ENCODE results near the gene TRIM69.
A peak's percentile ranks its signal among the peaks of the same experiment; 100 is the strongest.
"Not testable (repeated sequence)": the region's sequence is repeated elsewhere in the genome, so short reads cannot be mapped to it uniquely, and the experiment has no call there.

TRIM69 gene

DNA sequence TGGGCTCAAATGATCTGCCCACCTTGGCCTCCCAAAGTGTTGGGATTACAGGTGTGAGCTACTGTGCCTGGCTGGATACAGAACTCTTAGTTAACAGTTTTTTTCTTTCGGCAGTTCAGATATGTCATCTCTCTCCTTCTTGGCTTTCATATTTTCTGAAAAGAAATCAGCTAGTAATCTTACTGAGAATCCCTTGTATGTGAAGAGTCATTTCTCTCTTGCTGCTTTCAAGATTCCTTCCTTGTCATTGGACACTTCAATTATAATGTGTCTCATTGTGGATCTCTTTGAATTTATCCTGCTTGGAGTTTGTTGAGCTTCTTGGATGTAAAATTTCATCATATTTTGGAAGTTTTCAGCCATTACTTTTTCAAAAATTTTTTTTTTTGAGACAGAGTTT is 17.0 kb downstream of the TRIM69 start:
- DNase-seq: no peak

DNA sequence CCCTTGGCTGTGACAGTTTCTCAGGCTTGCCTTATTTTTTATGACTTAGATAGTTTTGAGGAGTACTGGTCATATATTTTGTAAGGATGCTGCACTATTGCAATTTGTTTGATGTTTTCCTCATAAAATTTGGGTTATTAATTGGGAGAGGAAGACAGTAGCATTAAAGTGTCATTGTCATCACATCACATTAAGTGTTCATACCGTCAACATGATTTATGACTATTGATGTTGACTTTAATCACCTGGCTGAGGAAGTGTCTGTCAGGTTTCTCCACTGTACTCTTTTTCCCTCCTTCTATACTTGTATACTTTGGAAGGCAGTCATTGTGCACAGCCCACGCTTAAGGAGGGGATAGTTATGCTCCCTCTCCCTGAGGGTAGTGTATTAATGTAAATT is 26.9 kb downstream of the TRIM69 start:
- DNase-seq: no peak

DNA sequence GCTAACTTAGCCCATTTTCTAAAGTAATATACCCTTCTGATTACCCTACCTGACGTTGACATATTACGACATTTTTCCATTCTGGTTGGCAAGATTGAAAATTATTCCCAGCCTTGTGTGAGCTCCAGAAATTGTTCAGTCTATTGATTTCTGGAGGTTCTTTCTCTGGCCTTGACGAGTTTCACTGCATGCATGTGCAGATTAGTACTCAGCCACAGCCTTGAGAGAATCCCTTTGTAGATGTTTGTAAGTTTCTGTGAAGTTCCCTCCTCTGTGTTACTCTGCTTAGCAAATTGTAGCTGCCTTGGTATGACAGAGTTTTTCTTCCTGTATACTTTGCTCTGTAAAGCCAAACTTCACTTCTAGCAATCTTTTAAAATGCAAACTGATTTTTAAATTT is 27.5 kb downstream of the TRIM69 start:
- no peak for DNase-seq

DNA sequence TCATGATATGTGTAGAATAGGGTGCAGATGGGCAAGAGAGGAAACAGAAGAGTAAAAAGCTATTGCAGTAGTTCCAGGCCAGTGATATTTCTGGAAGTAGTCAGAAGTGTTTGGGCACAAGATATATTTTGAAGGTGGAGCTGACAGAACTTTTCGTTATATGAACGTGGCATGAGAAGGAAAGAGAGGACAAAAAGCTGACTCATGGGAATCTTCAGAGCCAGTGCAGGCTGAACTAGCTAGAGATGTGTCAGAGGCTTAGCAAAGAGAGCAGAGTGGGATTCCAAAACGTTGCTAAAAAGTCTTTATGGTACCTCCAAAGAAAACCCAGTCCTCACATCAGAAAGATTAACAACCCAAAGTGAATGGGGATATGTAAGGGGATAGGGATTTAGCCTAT is 28.7 kb downstream of the TRIM69 start:
- no peak for DNase-seq

DNA sequence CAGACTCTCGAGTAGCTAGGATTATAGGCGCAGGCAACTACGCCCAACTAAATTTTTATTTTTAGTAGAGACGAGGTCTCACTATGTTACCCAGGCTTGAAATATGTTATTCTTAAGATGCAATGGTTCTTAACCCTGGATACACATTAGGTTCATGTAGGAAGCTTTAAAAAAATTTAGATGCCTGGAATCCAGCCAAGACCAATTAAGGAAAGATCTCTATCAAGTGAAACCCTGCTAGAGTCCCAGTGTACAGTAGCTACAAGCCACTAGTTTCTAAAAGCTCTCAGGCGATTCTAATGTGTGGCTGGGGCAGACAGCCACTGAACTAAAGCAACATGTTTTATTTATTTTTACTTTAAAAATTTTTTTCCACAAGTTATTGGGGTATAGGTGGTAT is 33.2 kb downstream of the TRIM69 start:
- no peak for DNase-seq

DNA sequence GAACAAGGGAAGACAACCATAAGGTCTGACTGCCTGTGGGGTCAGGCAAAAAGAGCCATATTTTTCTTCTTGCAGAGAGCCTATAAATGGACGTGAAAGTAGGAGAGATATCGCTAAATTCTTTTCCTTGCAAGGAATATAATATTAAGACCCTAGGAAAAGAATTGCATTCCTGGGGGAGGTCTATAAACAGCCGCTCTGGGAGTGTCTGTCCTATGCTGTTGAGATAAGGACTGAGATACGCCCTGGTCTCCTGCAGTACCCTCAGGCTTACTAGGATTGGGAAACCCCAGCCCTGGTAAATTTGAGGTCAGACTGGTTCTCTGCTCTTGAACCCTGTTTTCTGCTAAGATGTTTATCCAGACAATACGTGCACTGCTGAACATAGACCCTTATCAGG is 34.4 kb downstream of the TRIM69 start:
- not testable (repeated sequence) for DNase-seq

DNA sequence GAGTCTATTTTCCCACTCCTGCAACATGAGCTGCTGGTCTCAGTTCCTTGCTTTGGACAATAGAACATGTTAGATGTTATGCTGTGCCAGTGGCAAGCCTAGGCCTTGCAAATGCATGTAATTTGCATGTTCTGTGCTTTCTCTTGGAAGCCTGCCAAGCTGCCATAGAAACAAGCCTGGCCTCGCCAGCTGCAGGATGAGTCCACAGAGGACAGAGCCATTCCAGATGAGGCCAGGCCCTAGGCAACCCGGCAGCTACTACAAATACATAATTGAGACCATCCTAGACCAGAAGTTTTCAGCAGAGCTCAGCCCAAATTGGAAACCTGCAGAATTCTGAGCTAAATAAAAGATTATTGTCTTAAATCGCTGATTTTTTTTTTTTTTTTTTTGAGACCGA is 39.6 kb downstream of the TRIM69 start:
- peak; percentile 72 for DNase-seq

DNA sequence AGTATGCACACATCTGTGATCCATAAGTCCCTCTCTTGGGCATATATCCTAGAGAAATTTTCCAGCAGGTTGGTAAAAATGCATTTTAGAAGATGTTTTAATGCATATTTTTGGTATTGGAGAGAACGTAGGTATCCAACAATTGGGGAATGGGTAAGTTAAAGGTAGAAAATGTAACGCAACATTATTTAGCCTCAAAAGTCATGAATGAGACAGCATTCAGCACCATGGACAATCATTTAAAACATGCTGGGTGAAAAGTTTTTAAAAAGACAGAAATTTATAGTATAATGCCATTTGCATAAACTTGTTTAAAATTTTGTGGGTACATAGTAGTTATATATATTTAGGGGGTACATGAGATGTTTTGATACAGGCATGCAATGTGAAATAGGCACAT is 43.4 kb downstream of the TRIM69 start:
- no peak for DNase-seq

DNA sequence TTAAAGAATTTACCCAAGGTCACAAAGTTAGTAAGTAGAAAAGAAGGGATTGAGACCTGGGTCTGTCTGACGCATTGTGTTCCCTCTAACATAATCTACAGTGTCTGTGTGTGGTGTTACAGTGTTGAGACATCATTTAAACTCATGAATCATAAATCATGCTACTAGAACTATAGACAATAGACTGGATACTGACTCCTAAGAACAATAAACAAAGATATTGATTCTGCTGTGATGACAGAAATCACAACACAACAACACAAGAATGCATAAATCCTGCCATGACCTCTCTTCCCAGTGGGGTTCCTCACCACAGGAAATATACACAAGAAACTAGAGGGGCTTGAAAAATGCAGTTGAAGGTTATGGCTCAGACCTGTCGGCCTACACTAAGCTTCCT is 44.3 kb downstream of the TRIM69 start:
- DNase-seq: no peak

DNA sequence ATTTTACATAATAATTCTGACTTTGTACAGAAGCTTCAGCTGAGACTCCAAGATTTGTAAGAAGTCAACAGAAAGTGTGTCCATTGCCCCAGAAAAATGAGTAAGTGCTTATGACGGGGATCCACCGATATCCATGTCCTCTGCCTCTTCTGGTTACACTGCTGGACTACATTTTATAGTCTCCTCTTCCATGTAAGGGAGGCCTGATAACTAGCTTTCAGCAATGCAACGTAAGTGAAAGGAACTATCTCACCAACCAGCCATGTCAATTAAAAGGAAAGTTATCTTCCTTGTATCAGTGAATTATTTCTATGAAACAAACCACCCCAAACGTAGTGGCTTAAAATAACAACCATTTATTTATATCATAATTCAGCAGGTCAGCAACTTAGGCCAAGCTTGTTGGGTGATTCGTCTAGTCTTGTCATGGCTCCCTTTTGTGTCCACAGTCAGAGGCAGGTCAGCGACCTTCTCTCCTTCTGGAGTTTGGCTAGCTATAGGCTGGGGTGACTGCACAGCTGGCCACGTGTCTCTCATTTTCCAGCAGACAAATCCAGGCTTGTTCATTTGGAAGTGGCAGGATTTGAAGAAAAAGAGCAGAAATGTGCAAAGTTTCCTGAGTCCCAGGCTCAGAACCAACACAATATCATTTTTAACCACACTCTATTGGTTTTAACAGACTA is 44.9 kb downstream of the TRIM69 start:
- no peak for DNase-seq

DNA sequence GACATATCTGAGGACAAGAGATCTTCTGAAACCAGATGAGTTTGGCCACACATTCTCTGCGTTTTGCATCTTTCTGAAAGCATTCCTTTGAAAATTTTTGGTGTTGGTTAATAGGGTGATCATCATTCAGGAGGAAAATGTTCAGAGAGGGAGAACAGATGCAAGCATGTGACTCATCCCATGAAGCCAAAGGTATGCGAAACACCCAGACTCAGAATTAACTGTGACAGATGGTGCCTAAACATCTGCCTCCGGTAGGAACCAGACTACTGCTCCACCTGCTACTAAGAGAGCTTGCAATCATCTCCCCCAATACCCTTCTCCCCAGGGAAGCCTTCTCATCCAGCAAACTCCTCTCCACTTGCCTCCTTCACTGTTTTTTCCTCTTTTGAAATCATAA is 46.2 kb downstream of the TRIM69 start:
- DNase-seq: no peak

DNA sequence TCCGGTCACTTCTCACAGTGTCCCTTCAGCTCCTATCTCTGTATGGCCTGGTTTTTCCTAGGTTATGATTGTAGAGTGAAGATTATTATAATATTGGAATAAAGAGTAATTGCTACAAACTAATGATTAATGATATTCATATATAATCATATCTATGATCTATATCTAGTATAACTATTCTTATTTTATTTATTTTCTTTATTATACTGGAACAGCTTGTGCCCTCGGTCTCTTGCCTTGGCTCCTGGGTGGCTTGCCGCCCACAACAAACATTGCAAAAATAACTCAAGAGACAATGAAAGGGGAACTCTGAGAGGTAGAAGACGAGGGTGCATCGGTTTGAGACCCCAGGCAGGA is 48.6 kb downstream of the TRIM69 start:
- DNase-seq: not testable (repeated sequence)

DNA sequence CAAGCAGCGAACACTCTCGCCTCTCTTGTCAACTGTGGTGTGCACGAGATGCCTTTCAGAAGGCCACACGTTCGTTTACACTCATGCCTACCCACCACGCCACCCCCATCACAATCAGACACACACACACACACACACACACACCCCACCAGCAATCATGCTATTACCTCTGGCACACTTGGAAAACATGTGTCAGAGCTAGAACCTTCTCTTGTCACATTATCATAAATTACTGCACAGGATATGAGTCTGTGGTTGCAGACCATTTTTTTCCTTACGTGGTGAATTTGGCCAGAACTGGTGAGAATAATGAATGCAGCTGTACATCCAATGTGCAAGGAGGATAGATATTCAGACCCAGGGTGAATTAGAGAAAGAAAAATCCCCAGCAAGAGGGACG is 52.4 kb downstream of the TRIM69 start:
- no peak for DNase-seq

DNA sequence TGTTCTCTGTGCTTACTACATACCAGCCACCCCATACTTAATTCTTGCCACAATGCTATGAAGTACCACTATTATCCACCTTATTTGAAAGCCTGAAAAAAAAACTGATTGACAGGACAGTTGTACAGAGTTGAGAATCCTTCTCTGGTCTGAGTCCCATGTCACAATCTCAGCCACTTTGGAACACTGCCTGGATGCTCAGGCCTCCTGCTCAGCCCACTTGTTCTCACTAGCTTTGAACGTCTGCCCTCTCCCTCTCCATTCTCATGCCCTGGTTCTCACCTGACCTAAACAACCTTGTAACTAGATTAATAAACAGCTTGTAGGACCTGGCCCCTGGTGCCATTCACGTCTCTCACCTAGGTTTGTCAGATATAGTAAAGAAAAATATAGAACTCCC is 53.9 kb downstream of the TRIM69 start:
- no peak for DNase-seq

DNA sequence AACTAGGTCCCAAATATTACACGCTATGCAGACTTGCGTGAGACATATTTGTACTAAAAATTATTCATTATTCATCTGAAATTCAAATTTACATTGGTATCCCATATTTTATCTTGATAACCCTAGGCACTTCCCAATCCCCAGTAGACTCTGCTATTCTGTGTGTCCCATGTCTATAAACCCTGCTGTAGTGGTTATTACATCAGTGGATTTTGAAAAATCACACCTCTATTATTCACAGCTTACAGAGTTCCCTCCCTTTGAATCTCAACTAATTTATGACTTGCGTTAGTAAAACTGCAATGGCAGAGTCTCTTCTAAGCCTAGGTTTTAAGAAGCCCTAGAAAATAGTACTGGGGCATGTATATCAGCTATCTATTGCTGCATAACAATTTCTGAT is 54.3 kb downstream of the TRIM69 start:
- DNase-seq: no peak

DNA sequence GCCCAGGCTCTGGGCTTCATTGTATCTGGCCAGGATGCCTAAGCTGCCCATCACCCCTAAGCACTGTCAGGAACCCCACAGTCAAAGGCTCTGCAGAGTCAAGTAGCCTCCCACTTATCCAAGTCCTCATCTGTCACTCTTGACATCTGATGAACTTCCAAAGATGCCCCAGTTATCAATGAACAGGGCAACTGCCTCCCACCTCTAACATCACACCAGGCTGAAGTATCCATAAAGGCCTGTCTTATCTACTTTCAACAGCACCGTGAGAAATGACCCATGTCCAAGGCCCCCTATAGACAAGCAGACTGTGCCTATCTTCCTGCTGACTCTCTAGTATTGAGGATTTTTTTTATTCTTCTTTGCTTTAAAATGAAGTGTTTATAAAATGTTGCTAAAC is 56.4 kb downstream of the TRIM69 start:
- DNase-seq: no peak

DNA sequence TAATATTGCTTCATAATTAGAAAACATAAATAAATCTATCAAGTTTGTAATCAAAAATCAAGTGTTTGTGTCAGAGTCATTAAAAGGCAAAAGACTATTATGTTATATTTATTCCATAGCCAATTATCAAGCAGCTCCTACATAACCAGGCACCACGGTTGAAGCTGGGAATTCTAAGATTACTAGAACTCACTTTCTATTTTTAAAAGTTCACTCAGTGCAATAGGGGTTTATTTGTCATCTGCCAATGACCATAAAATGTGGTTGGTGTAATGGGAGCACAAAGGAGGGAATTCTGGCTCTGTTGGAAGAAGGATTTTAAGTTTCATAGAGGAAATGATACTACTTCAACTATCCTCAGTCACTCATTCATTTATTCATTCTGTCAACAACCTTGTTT is 57.7 kb downstream of the TRIM69 start:
- no peak for DNase-seq

DNA sequence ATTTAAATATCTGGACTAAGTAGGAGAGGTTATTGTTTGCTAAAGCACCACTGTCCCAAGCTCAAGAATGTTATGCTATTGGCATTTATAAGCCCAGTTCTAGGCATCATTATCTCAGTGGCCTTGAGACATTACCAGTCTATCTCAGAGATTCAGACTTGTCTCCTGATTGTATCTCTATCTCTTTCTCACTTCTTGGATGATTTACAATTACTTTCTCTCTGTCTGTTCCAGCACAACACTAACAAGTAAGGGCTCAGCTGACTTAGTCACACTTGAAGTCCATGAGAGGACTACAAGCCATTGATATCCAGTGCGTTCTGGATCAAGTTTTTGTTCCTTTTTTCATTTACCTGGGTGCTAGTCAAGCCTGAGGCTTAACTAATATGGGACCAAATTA is 60.2 kb downstream of the TRIM69 start:
- DNase-seq: no peak

DNA sequence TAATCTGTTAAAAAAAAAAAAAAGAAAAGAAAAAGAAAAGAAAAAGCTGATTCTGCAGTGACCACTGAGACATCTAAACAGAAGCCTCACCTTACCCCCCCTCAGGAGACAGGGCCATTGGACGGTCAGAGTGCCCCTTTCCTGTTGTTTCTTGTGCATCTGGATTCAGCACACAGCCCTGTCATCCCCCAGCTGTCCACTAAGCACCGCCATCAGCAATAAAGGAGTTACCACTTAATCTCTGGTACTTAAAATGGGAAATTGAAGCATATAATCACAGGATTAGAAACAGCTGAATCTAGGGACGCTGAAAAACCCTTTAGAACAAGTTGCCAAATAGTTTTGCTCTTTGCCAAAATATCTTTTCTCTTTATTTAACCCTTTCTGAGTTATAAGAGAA is 62.5 kb downstream of the TRIM69 start:
- DNase-seq: no peak

DNA sequence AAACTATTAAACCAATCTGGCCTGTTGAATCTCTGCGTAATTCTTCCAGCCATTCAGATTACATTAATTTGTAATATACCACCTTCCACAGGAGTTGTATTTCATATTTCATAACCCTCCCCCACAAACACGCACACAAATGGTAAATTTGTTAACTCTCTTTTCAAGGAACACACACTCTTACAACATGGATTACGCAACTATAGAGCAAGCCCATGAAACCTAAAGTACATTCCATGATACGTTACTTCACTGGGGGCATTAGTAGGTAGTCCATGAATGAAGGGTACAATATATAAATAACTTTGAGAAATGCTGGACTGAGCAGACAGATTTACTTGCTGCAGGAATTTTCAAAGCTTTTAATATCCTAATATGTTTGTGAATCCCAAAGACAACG is 65.0 kb downstream of the TRIM69 start:
- DNase-seq: no peak

DNA sequence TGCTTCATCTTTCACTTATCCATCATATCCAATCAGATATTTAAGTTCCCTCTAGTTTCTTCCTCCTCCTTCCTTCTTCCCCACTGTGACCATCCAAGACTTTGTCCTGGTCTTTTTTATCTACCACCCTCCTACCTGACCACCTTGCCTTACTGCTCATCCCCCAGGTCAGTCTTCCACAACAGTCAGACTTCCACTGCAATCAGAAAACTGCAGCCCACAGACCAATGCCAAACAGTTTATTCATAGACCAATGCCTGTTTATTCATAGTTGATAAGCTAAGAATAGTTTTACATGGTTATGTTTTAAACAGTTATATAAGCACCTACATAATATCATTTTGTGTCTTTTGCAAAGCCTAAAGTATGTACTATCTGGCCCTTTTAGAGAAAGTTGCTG is 65.5 kb downstream of the TRIM69 start:
- no peak for DNase-seq

DNA sequence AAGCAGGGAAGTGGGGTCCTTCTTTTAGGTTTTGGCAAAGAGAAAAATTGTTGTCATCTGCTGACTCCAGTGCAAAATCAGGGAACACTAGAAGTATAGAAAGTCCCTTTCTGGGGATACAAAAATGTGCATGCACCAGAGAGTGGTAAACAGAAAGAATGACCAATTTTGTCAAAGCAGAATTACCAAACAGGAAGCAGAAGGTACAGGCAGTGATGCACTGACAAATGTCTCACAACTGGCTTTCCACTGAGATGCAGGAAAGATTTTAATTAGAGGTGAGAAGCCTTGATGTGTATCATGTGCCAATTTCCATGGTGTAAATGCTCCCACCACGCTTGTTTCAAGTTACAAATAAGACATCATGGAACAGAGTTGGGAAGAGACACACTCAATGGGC is 66.0 kb downstream of the TRIM69 start:
- no peak for DNase-seq

DNA sequence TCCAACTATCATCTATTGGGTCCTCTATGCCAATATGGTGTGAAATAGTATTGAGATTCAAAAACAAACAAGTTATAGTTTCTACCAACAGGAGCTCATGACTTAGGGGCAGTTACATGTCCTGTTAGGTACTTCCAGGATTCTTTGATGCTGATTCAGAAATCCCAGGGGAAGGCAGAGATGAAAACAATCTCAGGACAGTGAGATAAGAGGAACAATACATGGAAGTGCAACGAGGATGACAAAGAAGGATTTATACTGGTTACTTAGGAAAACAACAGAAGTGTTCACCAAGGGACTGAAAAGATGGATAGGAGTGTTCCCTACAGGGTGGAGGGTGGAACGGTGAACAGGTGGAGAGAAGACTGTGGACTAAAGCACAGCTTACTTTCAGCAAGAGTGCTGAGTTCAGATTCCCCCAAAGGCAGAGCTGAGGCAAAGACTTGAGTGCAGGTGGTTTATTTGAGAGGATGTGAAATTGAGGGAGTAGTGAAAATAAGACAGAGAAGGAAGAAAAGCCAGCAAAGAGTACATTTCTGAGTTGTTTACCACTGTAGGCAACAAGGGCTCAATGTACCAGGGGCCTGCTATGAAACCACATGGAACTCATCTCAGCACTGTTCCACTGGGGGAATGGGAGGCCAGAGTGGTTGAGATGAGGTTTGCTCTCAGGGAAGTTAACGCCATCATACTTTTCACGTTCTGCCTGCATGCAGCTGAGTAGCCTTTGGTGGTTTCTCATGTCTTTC is 68.1 kb downstream of the TRIM69 start:
- no peak for DNase-seq

DNA sequence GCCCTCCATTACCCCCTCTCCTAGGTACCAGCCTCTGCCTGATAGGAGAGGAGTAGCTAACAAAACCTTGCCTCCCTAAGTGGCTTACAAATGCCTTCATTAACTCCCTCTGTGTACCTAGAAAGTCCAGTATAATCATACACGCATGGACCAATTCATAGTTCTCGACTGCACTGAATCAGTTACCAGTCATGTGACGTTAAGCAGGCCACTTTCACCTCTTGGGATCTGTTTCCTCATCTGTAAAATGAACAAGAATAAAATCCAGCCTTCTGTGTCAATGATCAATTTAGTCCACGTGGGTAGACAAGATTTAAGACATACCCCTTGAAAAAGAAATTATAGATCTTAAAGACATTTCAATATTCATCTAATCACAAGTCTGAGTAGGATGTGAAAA is 72.2 kb downstream of the TRIM69 start:
- DNase-seq: no peak

DNA sequence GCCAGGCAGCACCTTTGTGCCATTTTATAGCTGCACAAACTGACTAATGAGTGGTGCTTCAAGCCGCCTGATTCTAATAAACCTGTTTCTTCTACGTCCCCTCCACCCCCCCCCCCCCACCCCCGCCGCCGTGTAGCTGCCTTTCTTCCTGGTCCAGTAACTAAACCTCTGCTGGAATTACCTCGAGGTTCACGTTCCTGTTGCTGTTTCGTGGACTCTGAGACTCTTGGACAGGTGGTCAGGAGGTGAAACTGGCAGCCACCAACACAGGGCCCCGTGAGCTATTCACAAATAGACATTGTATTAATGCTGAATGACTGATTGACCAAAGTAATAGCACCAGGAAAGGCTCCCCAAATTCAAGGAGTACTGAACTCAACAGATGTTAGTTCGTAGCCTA is 73.9 kb downstream of the TRIM69 start:
- DNase-seq: no peak

All from NCI-H1105 (cell line).